Neural progenitor cell (in vitro differentiated cells): ENCODE data around the gene HCRTR1. TPM values are rescaled to one million over a fixed set of nuclear protein-coding genes. Genes with fewer than 3 reads are reported as not detected.
A peak's percentile ranks its signal among the peaks of the same experiment; 100 is the strongest.

Experiments used
- DNase-seq: peaks from one replicate; pipeline ENCODE4 v3.0.0-alpha.2; 2016; ENCODE audit warnings: low spot score
- H2AFZ ChIP-seq: fragments of 200-600 bp; sonication (generic); replicated peaks from 2 replicates; pipeline ENCODE4 v1.6.1; 2016; ENCODE audit warnings: antibody characterized with exemption
- H3F3A ChIP-seq: fragments of 200-600 bp; sonication (generic); 2 replicates; pipeline ENCODE4 v1.6.1; 2016; ENCODE audit warnings: antibody characterized with exemption, low read depth
- H3K27ac ChIP-seq: fragments of 200-600 bp; sonication (generic); 2 replicates; pipeline ENCODE4 v1.5.1; 2016; ENCODE audit warnings: mild to moderate bottlenecking
- H3K27me3 ChIP-seq: fragments of 200-600 bp; sonication (generic); 2 replicates; pipeline ENCODE4 v1.6.1; 2016; ENCODE audit warnings: mild to moderate bottlenecking, moderate library complexity
- H3K36me3 ChIP-seq: fragments of 200-600 bp; sonication (generic); 2 replicates; pipeline ENCODE4 v1.5.1; 2016
- H3K4me1 ChIP-seq: fragments of 200-600 bp; sonication (generic); 2 replicates; pipeline ENCODE4 v1.6.1; 2016; ENCODE audit warnings: mixed run types
- H3K4me2 ChIP-seq: fragments of 200-600 bp; sonication (generic); 2 replicates; pipeline ENCODE4 v1.6.1; 2016
- H3K4me3 ChIP-seq: fragments of 200-600 bp; sonication (generic); 2 replicates; pipeline ENCODE4 v1.5.1; 2016
- H3K79me2 ChIP-seq: fragments of 200-600 bp; sonication (generic); 2 replicates; pipeline ENCODE4 v1.6.1; 2016; ENCODE audit warnings: low read depth
- H3K9ac ChIP-seq: fragments of 200-600 bp; sonication (generic); 2 replicates; pipeline ENCODE4 v1.6.1; 2016
- H3K9me3 ChIP-seq: fragments of 200-600 bp; sonication (generic); 2 replicates; pipeline ENCODE4 v1.5.1; 2016; ENCODE audit warnings: low read depth
- H4K20me1 ChIP-seq: fragments of 200-600 bp; sonication (generic); 2 replicates; pipeline ENCODE4 v1.6.1; 2016; ENCODE audit warnings: low read depth
- H3K27ac Mint-ChIP-seq: 3 replicates; pipeline ENCODE4 v1.8.0; 2021; ENCODE audit warnings: mixed read lengths
- H3K27me3 Mint-ChIP-seq: 2 replicates; pipeline ENCODE4 v1.8.0; 2022; ENCODE audit warnings: low read depth, mild to moderate bottlenecking, inconsistent platforms, moderate library complexity, mixed read lengths; ENCODE audit not compliant: insufficient read depth
- H3K36me3 Mint-ChIP-seq: 3 replicates; pipeline ENCODE4 v1.8.0; 2021; ENCODE audit warnings: mixed read lengths
- H3K4me1 Mint-ChIP-seq: 3 replicates; pipeline ENCODE4 v1.8.0; 2021; ENCODE audit warnings: mixed read lengths
- H3K4me3 Mint-ChIP-seq: 3 replicates; pipeline ENCODE4 v1.8.0; 2021; ENCODE audit warnings: mild to moderate bottlenecking, moderate library complexity, mixed read lengths
- H3K9me3 Mint-ChIP-seq: 3 replicates; pipeline ENCODE4 v1.8.0; 2020; ENCODE audit warnings: mixed read lengths
- CTCF ChIP-seq: fragments of 200-600 bp; sonication (generic); IDR thresholded peaks from 2 replicates; pipeline ENCODE4 v1.5.1; 2017; ENCODE audit warnings: antibody characterized with exemption, mild to moderate bottlenecking
- EZH2 ChIP-seq: fragments of 200-600 bp; sonication (generic); IDR thresholded peaks from 2 replicates; pipeline ENCODE4 v1.6.1; 2017; ENCODE audit warnings: antibody characterized with exemption, mild to moderate bottlenecking, moderate library complexity
- EZH2phosphoT487 ChIP-seq: fragments of 200-600 bp; sonication (generic); IDR thresholded peaks from 2 replicates; pipeline ENCODE4 v1.6.1; 2017; ENCODE audit warnings: antibody characterized with exemption
- total RNA-seq: library from RNA; depleted of rRNA; stranded (reverse); fragments of >200 nt; gene quantifications from 2 replicates; pipeline ENCODE4 v1.2.3, GENCODE V29; 2015; ENCODE audit warnings: low replicate concordance

The HCRTR1 gene
- total RNA-seq, 1 donor from 2014 or later: not detected

- H3K27me3 Mint-ChIP-seq: peaks cover 8% of the 10 kb centered on the region
- Histone ChIP-seq H3K27ac (no peak overlapping the region), H3K36me3 (no peaks in the 10 kb centered on the region), H3F3A (no peaks in the 10 kb centered on the region), H3K27me3 (no peaks in the 10 kb centered on the region), H3K4me1 (peaks cover 13% of the 10 kb centered on the region), H3K79me2 (no peaks in the 10 kb centered on the region), H3K4me2 (no peak overlapping the region), H4K20me1 (no peaks in the 10 kb centered on the region), H3K9me3 (no peaks in the 10 kb centered on the region), H3K9ac (no peak overlapping the region), H2AFZ (peak overlapping the region; percentile 26), H3K4me3 (no peak overlapping the region)
- peaks cover 19% of the 10 kb centered on the region for H3K4me1 Mint-ChIP-seq
- no peak for TF ChIP-seq EZH2phosphoT487
- TF ChIP-seq CTCF: no peak
- TF ChIP-seq EZH2: no peak
- no peaks in the 10 kb centered on the region for H3K36me3 Mint-ChIP-seq
- no peak overlapping the region for H3K4me3 Mint-ChIP-seq
- H3K9me3 Mint-ChIP-seq: no peaks in the 10 kb centered on the region
- no peak for DNase-seq
- no peak overlapping the region for H3K27ac Mint-ChIP-seq
These were observed 55.5 kb downstream of the HCRTR1 start for GRCh38 chr1:31672986-31673385.

GRCh38 chr1:31673433-31673832, 55.9 kb downstream of the HCRTR1 start:
- H3K79me2 ChIP-seq: no peaks in the 10 kb centered on the region
- H3K27ac Mint-ChIP-seq: no peak overlapping the region
- no peak overlapping the region for H3K9ac ChIP-seq
- peaks cover 8% of the 10 kb centered on the region for H3K27me3 Mint-ChIP-seq
- no peaks in the 10 kb centered on the region for H3K36me3 Mint-ChIP-seq
- no peaks in the 10 kb centered on the region for H3K9me3 ChIP-seq
- no peaks in the 10 kb centered on the region for H3F3A ChIP-seq
- TF ChIP-seq CTCF (no peak), EZH2phosphoT487 (no peak), EZH2 (no peak)
- H3K27ac ChIP-seq: no peak overlapping the region
- H3K4me2 ChIP-seq: no peak overlapping the region
- no peak overlapping the region for H3K4me3 ChIP-seq
- H3K4me3 Mint-ChIP-seq: no peak overlapping the region
- H4K20me1 ChIP-seq: no peaks in the 10 kb centered on the region
- peaks cover 13% of the 10 kb centered on the region for H3K4me1 ChIP-seq
- H2AFZ ChIP-seq: peak overlapping the region; percentile 26
- H3K36me3 ChIP-seq: no peaks in the 10 kb centered on the region
- no peak for DNase-seq
- peaks cover 19% of the 10 kb centered on the region for H3K4me1 Mint-ChIP-seq
- no peaks in the 10 kb centered on the region for H3K9me3 Mint-ChIP-seq
- H3K27me3 ChIP-seq: no peaks in the 10 kb centered on the region

GRCh38 chr1:31674626-31675025, 57.1 kb downstream of the HCRTR1 start:
- H3K4me1 ChIP-seq: peaks cover 13% of the 10 kb centered on the region
- H3K9me3 ChIP-seq: no peaks in the 10 kb centered on the region
- H3F3A ChIP-seq: no peaks in the 10 kb centered on the region
- no peak overlapping the region for H3K4me3 ChIP-seq
- H4K20me1 ChIP-seq: no peaks in the 10 kb centered on the region
- TF ChIP-seq EZH2 (no peak), CTCF (no peak), EZH2phosphoT487 (no peak)
- no peaks in the 10 kb centered on the region for H3K27me3 ChIP-seq
- H3K27ac ChIP-seq: no peak overlapping the region
- no peaks in the 10 kb centered on the region for H3K36me3 ChIP-seq
- Mint-ChIP-seq H3K4me3 (no peak overlapping the region), H3K27me3 (peaks cover 5% of the 10 kb centered on the region), H3K4me1 (peaks cover 15% of the 10 kb centered on the region), H3K9me3 (no peaks in the 10 kb centered on the region), H3K36me3 (no peaks in the 10 kb centered on the region), H3K27ac (peak overlapping the region; percentile 66)
- no peak overlapping the region for H3K9ac ChIP-seq
- H3K4me2 ChIP-seq: no peak overlapping the region
- H2AFZ ChIP-seq: no peak overlapping the region
- H3K79me2 ChIP-seq: no peaks in the 10 kb centered on the region
- no peak for DNase-seq
